ENCODE measurements around the gene SERPINI1. TPM values are rescaled to one million over a fixed set of nuclear protein-coding genes. Genes with fewer than 3 reads are reported as not detected.

The SERPINI1 gene
- total and polyA plus RNA-seq, 9 of the 15 experiments (the other 6 are each of a cell fraction or from before 2014, with no cell fraction given) = 1.6 to 9.9 (median 3.5) TPM

- ATAC-seq = peak; percentile 8; the same call in 1 of the 3 replicates
- DNase-seq (ENCODE audit: extremely low read depth in 1 of 4, low spot score in 3 of 4) = no peak
- peaks cover 96% of the 10 kb centered on the region for H3K36me3 ChIP-seq (ENCODE audit: control insufficient read depth, insufficient read depth, low read length)
- no peak overlapping the region for H3K4me2 ChIP-seq (ENCODE audit: insufficient read depth, low read length)
- H3K9me1 ChIP-seq (ENCODE audit: control insufficient read depth, insufficient read depth, low read length) = no peaks in the 10 kb centered on the region
- intact Hi-C loops (cut with micrococcal nuclease) (no loop called here), in situ Hi-C loops (cut with MboI) (no loop called here)
- no peaks in the 10 kb centered on the region for H3K4me1 ChIP-seq (replicated peaks in 1 of 2; ENCODE audit: control insufficient read depth in 2 of 2, insufficient read depth in 2 of 2, low read length in 2 of 2)
- H3K27ac ChIP-seq (ENCODE audit: extremely low read depth, low read depth, low read length) = no peak overlapping the region
- TF ChIP-seq ZNF436 (CRISPR knock-in tag; IDR thresholded peaks at IDR 0.05) (no peak), RB1 (IDR thresholded peaks at IDR 0.05; ENCODE audit: low read depth) (no peak), PTTG1 (tag; IDR thresholded peaks at IDR 0.05; ENCODE audit: low read depth) (no peak), ZNF707 (CRISPR knock-in tag; conservative IDR thresholded peaks at IDR 0.05) (no peak), PCBP1 (IDR thresholded peaks at IDR 0.05; ENCODE audit: low read depth, low read length, poor library complexity, severe bottlenecking) (no peak), PTBP1 (IDR thresholded peaks at IDR 0.05; ENCODE audit: low read depth, low read length) (no peak)
- H3K79me2 ChIP-seq (ENCODE audit: control insufficient read depth, insufficient read depth, low read length) = peaks cover 41% of the 10 kb centered on the region; the same call in 2 of the 3 replicates
- no peaks in the 10 kb centered on the region for H4K20me1 ChIP-seq (replicated peaks; ENCODE audit: control insufficient read depth, insufficient read depth, low read length)
- no peaks in the 10 kb centered on the region for H3K9me3 ChIP-seq (replicated peaks; ENCODE audit: control insufficient read depth, insufficient read depth, low read depth, low read length)
- no TSS peak for BruUV-seq (replicated peaks)
- H3K9ac ChIP-seq (ENCODE audit: insufficient read depth in 1 of 2, low read depth in 2 of 2, low read length in 2 of 2) = no peak overlapping the region
- POLR2A ChIA-PET = no interaction called here
- no peaks in the 10 kb centered on the region for H3K27me3 ChIP-seq (ENCODE audit: control insufficient read depth in 2 of 2, insufficient read depth in 2 of 2, low read length in 2 of 2)
- 81% methylated on average over 3 of the region's 3 CpGs for WGBS (ENCODE audit: insufficient coverage, low coverage, missing lambda C conversion rate)
- no peak for FAIRE-seq
- no peak overlapping the region for H2AFZ ChIP-seq (ENCODE audit: low read depth, low read length)
- CTCF ChIA-PET (ENCODE audit: low intra/inter-chr PET ratio) = no interaction called here
- H3K4me3 ChIP-seq = no peak overlapping the region
These were observed 44.2 kb upstream of the SERPINI1 start for GRCh38 chr3:167691366-167691765.

- intact Hi-C loops (cut with micrococcal nuclease) (no loop called here), in situ Hi-C loops (cut with MboI) (no loop called here)
- FAIRE-seq = no peak
- TF ChIP-seq ZBTB9 (CRISPR knock-in tag; IDR thresholded peaks at IDR 0.05) (no peak), ZNF133 (CRISPR knock-in tag; IDR thresholded peaks at IDR 0.05) (no peak), TAL1 (IDR thresholded peaks at IDR 0.05) (no peak), MAFF (IDR thresholded peaks at IDR 0.05; ENCODE audit: low read length) (no peak), CCNT2 (IDR thresholded peaks at IDR 0.05; ENCODE audit: borderline replicate concordance, extremely low read depth, insufficient read length, low read depth, low read length) (no peak), SOX6 (IDR thresholded peaks at IDR 0.05) (no peak), TBP (optimal IDR thresholded peaks at IDR 0.05; ENCODE audit: low read depth, low read length) (no peak), JUNB (CRISPR knock-in tag; conservative IDR thresholded peaks at IDR 0.05) (no peak)
- TF ChIP-seq, protein P1, sequence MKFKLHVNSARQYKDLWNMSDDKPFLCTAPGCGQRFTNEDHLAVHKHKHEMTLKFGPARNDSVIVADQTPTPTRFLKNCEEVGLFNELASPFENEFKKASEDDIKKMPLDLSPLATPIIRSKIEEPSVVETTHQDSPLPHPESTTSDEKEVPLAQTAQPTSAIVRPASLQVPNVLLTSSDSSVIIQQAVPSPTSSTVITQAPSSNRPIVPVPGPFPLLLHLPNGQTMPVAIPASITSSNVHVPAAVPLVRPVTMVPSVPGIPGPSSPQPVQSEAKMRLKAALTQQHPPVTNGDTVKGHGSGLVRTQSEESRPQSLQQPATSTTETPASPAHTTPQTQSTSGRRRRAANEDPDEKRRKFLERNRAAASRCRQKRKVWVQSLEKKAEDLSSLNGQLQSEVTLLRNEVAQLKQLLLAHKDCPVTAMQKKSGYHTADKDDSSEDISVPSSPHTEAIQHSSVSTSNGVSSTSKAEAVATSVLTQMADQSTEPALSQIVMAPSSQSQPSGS (CRISPR knock-in tag; IDR thresholded peaks at IDR 0.05) = no peak
These were observed 41.4 kb upstream of the SERPINI1 start for GRCh38 chr3:167694121-167694520.

More at GRCh38 chr3:167694121-167694520, 41.4 kb upstream of the SERPINI1 start:
- ATAC-seq (no peak), DNase-seq (ENCODE audit: extremely low read depth in 1 of 4, low spot score in 3 of 4) (no peak)
- Histone ChIP-seq H3K27ac (ENCODE audit: extremely low read depth, low read depth, low read length) (no peak overlapping the region), H2AFZ (ENCODE audit: low read depth, low read length) (no peak overlapping the region), H3K79me2 (ENCODE audit: control insufficient read depth, insufficient read depth, low read length) (peaks cover 58% of the 10 kb centered on the region; the same call in 2 of the 3 replicates), H3K4me3 (no peak overlapping the region), H3K4me2 (ENCODE audit: insufficient read depth, low read length) (no peak overlapping the region), H4K20me1 (replicated peaks; ENCODE audit: control insufficient read depth, insufficient read depth, low read length) (no peaks in the 10 kb centered on the region), H3K9me3 (replicated peaks; ENCODE audit: control insufficient read depth, insufficient read depth, low read depth, low read length) (no peaks in the 10 kb centered on the region), H3K4me1 (replicated peaks in 1 of 2; ENCODE audit: control insufficient read depth in 2 of 2, insufficient read depth in 2 of 2, low read length in 2 of 2) (no peaks in the 10 kb centered on the region), H3K9ac (ENCODE audit: insufficient read depth in 1 of 2, low read depth in 2 of 2, low read length in 2 of 2) (no peak overlapping the region), H3K36me3 (ENCODE audit: control insufficient read depth, insufficient read depth, low read length) (peaks cover 96% of the 10 kb centered on the region), H3K27me3 (ENCODE audit: control insufficient read depth in 2 of 2, insufficient read depth in 2 of 2, low read length in 2 of 2) (no peaks in the 10 kb centered on the region), H3K9me1 (ENCODE audit: control insufficient read depth, insufficient read depth, low read length) (no peaks in the 10 kb centered on the region)
- no TSS peak for BruUV-seq (replicated peaks)
- WGBS (ENCODE audit: insufficient coverage, low coverage, missing lambda C conversion rate) = 39% methylated on average over 2 of the region's 2 CpGs
- POLR2A ChIA-PET = interaction anchor here (1.0 kb wide), 1 partner anchor 14 kb away, joined by 3 read pairs; no protein-coding TSS in a partner anchor
- CTCF ChIA-PET (ENCODE audit: low intra/inter-chr PET ratio) = no interaction called here

Data from K562 (cell line).